GM21717 (cell line): Measurements from ENCODE around the gene ASPHD2.

Experiments used
- ATAC-seq: cut with Tn5 transposase; IDR thresholded peaks from one replicate; pipeline ENCODE4 v1.9.1; 2021; ENCODE audit warnings: mild to moderate bottlenecking, moderate library complexity; ENCODE audit not compliant: unreplicated experiment

Gene ASPHD2

DNA sequence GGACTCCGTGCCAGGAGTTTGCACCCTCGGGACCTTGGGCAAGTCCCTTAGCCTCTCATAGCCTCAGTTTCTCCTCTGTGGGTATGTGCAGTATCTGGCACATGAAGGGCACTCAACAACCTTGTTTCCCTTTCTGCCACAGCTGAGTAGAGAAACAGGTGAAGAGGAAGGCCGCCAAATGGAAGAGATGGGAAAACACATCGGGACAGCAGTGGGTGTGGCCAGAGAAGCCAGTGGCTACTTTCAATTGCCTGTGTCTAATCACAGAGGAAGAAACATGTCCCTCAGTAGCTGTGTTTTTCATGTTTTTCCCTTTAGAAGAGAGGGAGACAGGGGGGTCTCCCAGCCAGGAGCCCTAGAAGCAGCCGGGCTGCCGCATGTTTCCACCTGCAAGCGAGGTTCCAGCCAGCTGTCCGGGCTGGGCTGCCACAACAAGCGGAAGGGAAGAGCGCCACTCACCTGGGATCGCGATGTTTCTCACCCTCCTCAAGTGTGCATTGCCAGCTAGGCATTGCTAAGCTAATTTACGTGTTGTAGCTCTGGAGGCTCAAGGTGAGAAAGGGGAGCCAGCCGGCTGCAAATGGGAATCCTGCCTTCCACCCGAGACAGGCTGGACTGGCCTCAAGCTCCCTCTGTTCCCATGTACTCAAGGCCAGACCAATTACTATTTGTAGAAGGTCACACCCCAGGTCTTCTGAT, 16.7 kb downstream of the ASPHD2 start:
- ATAC-seq: no peak

GRCh38 chr22:26446808-26447515, 17.9 kb downstream of the ASPHD2 start:
- no peak for ATAC-seq

DNA sequence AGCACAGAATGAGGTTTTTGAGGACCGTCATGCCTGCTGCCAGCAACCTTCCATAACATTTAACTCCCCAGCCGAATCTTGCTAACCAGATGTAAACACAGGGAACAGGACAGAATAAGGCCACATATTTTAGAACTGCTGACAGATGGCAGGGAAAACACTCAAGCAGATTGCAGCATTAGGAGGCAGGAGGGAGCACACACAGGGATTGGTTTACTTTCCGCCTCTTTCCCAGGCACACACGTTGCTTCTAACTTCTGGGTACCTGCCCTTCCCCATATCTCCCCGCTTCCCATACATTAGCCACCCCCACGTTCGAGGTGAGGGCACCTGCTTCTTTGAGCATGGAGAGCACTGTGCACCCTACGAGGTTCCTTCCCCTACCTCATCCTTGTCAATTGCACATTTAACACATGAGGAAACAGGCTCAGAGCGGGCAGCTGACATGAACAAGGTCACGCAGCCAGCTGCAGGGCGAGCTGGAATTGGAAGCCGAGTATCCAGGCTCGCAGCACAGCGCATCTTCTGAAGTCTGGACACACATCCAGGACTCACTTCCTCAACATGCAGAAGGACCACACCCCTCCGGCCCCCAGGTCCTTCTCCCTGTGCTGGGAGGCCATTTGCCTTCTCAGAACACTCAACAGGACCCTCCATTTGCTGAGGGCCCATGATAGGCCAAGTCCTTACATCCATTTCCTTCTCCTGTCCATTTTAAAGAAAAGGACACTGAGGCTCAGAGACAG, 18.7 kb downstream of the ASPHD2 start:
- ATAC-seq: no peak

DNA sequence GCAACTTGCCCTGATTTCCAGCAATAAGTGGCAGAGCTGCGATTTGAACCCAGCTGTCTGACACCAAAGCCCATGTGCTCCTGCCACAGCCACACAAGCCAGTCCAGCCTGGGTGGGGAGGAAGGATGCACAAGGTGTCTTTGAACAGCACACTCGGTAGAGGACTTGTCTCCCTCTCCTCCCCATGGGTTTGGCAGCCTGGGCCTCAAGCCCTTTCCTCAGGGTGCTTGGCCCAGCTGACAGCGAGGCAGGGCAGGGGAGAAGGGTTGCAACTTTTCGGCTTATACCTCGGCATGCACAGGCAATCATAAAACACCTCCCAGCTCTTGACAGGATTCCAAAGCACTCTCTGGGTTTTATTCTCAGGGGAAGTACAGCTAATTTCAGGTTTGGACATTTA, 19.3 kb downstream of the ASPHD2 start:
- ATAC-seq: no peak

- ATAC-seq: no peak
These were observed 19.9 kb downstream of the ASPHD2 start for GRCh38 chr22:26448941-26449340.

DNA sequence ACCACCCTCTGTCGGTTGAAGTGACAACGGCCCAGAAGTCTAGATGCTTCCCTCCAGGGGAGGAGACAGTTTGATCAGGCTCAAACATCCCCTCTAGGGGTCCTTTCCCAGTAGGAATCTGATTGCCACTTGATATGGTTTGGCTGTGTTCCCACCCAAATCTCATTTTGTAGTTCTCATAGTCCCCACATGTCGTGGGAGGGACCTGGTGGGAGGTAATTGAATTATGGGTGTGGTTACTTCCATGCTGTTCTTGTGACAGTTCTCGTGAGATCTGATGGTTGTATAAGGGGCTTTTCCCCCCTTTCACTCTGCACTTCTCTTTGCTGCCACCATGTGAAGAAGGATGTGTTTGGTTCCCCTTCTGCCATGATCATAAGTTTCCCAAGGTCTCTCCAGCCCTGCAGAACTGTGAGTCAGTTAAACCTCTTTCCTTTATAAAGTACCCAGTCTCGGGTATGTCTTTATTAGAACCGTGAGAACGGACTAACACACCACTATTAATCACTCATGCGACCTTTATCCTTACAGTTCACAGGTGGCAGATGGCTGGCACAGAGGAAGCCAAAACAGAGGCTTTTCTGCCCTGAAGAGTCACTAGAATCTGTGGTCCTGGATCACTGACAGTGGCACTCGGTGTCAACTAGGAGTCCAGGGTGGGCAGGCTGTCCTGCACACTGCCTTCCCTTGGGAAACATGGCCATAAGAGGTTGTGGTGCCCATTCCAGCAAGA, 21.6 kb downstream of the ASPHD2 start:
- no peak for ATAC-seq

DNA sequence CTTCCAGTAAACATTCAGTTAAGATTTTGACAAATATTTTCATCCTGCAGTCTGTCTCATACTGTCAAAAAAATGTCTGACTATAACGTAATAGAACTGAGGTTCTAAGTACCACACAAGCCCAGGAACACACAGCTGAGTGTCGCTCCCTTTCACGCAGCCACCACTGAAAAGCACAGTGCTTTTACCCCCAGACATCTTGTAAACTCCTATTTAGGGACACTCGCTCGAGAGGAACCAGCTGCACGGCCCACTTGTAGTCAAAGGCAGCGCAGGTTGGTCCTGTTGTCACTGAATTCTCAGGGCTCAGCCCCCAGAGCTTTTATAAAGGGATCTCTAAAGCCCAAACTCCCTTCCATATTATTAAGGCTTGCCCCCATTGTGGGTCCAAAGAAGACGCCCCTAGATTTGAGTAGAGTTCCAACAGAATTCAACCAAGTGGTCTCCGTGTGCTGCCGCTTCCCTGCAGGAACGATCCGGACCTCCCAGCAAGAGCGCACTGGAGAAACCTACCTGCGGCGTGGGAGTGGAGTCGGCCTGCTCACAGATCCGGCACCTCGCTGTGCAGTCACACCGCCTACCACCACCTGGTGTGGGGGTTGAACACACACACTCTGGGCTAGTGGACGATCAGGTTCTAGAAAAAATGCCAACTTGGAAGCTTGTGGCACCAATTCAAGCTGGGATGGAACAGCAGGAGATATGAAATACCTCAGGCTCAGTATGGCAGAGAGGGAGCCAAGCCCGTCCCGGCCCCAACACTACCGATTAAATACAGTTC, 23.4 kb downstream of the ASPHD2 start:
- no peak for ATAC-seq

DNA sequence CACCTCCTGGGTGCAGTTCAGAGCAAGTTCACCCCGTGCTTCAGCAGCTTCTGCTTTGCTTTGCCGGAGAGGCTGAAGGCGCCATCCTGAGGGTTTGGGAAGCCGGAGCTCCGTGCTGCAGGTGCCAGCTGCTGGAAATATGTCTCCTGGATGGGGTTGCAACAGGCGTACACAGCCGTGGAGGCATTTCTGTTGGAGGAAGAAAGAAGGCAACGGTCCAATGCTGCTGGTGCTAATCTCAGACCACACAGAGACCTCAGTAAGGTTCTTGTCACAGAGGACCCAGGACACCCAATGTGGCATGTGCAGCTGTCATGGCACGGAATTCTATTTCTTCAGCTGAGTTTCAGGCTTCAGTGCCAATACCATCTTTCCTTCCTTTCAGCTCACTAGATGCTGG, 24.2 kb downstream of the ASPHD2 start:
- ATAC-seq: no peak

GRCh38 chr22:26453812-26454500, 24.9 kb downstream of the ASPHD2 start:
- no peak for ATAC-seq

DNA sequence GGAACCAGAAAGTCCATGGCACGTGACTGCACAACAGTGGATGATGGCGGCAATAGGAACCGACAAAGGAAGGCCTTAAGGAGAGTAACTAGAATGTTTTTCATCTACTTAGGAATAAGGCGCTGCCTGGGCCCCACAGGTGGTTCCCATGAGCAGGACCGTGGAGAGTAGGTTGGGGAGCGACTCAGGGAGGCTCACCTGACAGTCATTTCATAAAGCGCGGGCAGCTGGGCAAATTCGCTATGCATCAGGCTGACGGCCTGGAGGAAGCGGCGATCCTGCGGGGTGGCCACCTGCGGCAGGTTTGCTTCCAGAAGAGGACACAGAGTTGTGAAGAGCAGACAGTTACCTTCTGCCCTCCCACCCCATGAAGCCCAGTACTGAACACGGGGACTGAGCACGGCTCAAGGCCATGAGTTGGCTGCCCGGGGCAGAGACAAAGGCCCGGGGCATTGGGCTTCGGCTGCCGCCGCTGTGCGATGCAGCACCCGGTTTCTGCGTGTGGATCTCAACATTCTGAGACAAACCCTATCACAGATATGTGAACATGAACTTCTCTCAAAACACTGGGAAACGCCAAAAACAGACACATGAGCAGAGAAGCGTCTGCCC, 28.7 kb downstream of the ASPHD2 start:
- ATAC-seq: no peak

DNA sequence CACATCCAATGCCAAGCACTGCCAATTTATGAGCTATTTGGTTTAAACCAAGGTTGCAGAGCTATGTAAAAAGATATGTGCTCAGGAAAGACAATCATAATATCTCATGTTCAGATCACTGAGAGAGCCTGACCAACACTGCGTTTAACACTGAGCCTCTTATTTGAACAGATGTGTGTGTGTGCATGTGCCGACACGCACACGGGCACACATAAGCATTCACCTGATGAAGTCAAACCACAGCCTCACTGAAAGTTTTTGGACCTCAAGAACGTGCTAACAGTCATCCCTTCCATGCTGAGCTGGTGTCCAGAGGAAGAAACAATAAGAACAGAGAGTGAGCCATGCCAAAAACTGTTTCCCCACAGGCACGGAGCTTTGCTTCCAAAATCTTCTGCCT, 31.1 kb downstream of the ASPHD2 start:
- ATAC-seq: no peak

GRCh38 chr22:26461188-26461810, 32.2 kb downstream of the ASPHD2 start:
- no peak for ATAC-seq

DNA sequence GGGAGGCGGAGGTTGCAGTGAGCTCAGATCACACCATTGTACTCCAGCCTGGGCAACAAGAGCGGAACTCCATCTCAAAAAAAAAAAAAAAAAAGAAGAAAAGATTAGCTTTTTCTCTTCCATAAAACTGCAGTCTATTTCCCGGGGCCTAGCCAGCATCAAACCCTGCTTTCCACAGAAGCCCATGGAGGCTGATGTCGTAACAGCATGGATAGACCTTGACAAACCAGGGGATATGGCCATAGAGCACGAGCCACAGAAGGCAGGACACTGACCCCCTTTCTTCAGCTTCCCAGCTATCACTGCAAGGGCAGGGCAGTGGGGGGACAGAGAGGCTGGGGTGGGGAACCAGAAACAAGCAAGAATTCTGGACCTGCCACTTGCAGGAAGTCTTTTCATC, 33.0 kb downstream of the ASPHD2 start:
- no peak for ATAC-seq

GRCh38 chr22:26462641-26463040, 33.6 kb downstream of the ASPHD2 start:
- ATAC-seq: no peak

GRCh38 chr22:26463101-26463661, 34.1 kb downstream of the ASPHD2 start:
- ATAC-seq: no peak

GRCh38 chr22:26463688-26464087, 34.6 kb downstream of the ASPHD2 start:
- ATAC-seq: no peak

GRCh38 chr22:26464312-26464711, 35.3 kb downstream of the ASPHD2 start:
- no peak for ATAC-seq

- ATAC-seq: no peak
These were observed 37.1 kb downstream of the ASPHD2 start for GRCh38 chr22:26466196-26466595.

DNA sequence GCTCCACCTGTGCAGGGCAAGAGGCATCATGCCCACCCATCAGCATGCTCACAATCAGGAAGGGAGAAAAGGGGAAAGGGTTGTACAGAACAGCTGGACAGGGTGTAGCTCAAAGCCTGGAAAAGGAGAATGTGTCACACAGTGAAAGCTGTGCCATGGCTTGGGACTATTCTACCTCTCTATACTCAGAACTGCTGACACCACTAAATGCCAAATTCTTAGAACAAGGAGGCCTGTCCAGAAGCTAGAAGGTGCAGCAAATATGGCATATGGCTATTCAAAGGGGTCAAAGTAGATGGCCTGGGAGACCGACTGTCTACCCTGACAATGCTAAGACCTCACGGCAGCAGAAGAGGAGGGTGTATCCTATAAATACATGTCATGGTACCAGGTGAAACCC, 41.7 kb downstream of the ASPHD2 start:
- ATAC-seq: no peak
